ENCODE results near the gene SDHAF1. TPM values are rescaled to one million over a fixed set of nuclear protein-coding genes. Genes with fewer than 3 reads are reported as not detected.

The SDHAF1 gene, protein sequence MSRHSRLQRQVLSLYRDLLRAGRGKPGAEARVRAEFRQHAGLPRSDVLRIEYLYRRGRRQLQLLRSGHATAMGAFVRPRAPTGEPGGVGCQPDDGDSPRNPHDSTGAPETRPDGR
- 10 to 100 TPM; 30.3 to 83.8 (median 55.4) TPM for total RNA-seq

DNA sequence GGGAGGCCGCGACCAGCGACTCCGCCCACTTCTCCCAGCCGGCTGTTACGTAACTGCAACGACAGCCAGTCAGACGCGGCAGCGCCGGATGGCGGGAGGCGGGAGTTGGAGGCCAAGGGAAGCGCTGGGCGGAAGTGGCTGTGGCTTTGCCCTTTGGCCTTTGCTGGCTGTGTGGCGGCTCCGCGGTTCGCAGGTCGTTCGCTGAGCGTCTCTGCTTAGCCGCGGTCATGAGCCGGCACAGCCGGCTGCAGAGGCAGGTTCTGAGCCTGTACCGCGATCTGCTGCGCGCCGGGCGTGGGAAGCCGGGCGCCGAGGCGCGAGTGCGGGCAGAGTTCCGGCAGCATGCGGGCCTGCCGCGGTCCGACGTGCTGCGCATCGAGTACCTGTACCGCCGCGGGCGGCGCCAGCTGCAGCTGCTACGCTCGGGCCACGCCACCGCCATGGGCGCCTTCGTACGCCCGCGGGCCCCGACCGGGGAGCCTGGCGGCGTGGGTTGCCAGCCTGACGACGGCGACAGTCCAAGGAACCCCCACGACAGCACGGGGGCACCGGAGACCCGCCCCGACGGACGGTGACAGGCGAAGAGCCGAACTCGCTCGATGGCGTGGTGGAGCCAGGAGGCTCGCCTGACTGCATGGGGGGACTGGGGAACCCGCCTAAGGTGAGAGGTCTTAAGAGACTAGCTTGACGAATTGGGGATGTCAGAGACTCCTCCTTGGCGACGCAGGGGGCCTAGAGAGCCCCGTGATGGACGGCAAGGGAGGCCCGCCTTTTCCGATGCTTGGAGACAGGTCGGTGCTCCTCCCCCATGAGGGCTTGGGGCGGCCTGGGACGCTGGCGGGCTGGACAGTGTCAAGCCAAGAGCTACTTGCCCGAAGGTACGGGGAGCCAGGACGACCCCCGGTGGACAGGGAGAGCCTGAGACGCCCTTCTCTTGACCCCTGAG lies at the start of gene SDHAF1:
TSS of gene SDHAF1 (plus strand) at position 141 of the 946 bp plus-strand sequence. CDS start at position 228, 87 bp downstream.
- Histone ChIP-seq H3K27me3 (no peaks in the 10 kb centered on the region), H3K4me3 (peak within 1 kb of the TSS; percentile 72 to 84 (median 80)), H3K4me1 (peaks cover 20 to 35% (median 33%) of the 10 kb centered on the region in 4 donors), H3K36me3 (no peaks in the 10 kb centered on the region), H3K27ac (peak within 1 kb of the TSS; percentile 88 to 92 (median 90)), H3K9me3 (no peaks in the 10 kb centered on the region)
- peak; percentile 98 for DNase-seq
- WGBS, 2 donors (ENCODE audit: low coverage in 1 of 2) = 0% methylated on average over 43 of the region's 97 CpGs; no CpG with 5 or more reads in 1 of the 2 donors
- in situ Hi-C loops (cut with MboI; ENCODE audit: low pct_ligation_motif_present in 1 of 4, low pct_unique_long_range_greater_than_20kb in 1 of 4, low sequenced_read_pairs in 3 of 4) = no loop called here
- intact Hi-C loops (cut with DNase I; ENCODE audit: low total_unique reads) = loop anchor here (5.0 kb wide), 1 partner anchor 57 kb away; the partner anchor contains the start of genes THAP8 and WDR62
- TF ChIP-seq CTCF (IDR thresholded peaks at IDR 0.05) = no peak
- TF ChIP-seq POLR2A (IDR thresholded peaks at IDR 0.05) = peak; percentile 88
- peak; percentile 86 to 95 (median 92) for TF ChIP-seq POLR2AphosphoS5 (IDR thresholded peaks at IDR 0.05)
- no peak for TF ChIP-seq EP300 (IDR thresholded peaks at IDR 0.05; ENCODE audit: low read depth)

DNA sequence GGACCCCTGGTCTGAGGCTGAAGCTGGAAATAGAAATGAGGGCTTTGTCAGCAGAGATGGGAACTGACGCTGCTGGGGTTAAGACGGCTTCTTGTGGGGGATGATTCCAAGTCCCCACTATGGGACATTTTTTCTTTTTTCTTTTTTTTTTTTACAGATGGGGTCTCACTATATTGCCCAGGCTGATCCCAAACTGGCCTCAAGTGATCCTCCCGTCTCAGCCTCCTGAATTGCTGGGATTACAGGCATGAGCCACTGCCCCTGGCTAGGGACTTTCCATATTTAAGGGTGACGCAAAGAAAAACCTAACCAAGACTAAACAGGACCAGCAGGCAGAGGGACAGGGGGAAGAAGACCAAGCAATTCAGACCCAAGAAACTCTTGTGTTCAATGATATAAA lies 48.8 kb upstream of the SDHAF1 start:
- Histone ChIP-seq H3K27me3 (no peaks in the 10 kb centered on the region), H3K36me3 (no peaks in the 10 kb centered on the region), H3K4me1 (no peaks in the 10 kb centered on the region), H3K9me3 (no peaks in the 10 kb centered on the region), H3K27ac (no peak overlapping the region), H3K4me3 (no peak overlapping the region)
- WGBS, 2 donors (ENCODE audit: low coverage in 1 of 2) = 72 to 81% methylated on average over 4 of the region's 4 CpGs
- in situ Hi-C loops (cut with MboI; ENCODE audit: low pct_ligation_motif_present in 1 of 4, low pct_unique_long_range_greater_than_20kb in 1 of 4, low sequenced_read_pairs in 3 of 4) = no loop called here
- intact Hi-C loops (cut with DNase I; ENCODE audit: low total_unique reads) = no loop called here
- TF ChIP-seq POLR2A (IDR thresholded peaks at IDR 0.05) = no peak
- no peak for TF ChIP-seq POLR2AphosphoS5 (IDR thresholded peaks at IDR 0.05)
- no peak for TF ChIP-seq EP300 (IDR thresholded peaks at IDR 0.05; ENCODE audit: low read depth)
- no peak for TF ChIP-seq CTCF (IDR thresholded peaks at IDR 0.05)
- no peak for DNase-seq

- intact Hi-C loops (cut with DNase I; ENCODE audit: low total_unique reads) (no loop called here), in situ Hi-C loops (cut with MboI; ENCODE audit: low pct_ligation_motif_present in 1 of 4, low pct_unique_long_range_greater_than_20kb in 1 of 4, low sequenced_read_pairs in 3 of 4) (no loop called here)
- Histone ChIP-seq H3K27me3 (no peaks in the 10 kb centered on the region), H3K4me1 (peaks cover 0 to 8% (median 0%) of the 10 kb centered on the region in 4 donors), H3K4me3 (no peak overlapping the region), H3K27ac (no peak overlapping the region), H3K9me3 (no peaks in the 10 kb centered on the region), H3K36me3 (no peaks in the 10 kb centered on the region)
- WGBS, 2 donors (ENCODE audit: low coverage in 1 of 2) = 0 to 33% methylated on average over 1 to 2 of the region's 2 CpGs
- TF ChIP-seq EP300 (IDR thresholded peaks at IDR 0.05; ENCODE audit: low read depth) = no peak
- TF ChIP-seq CTCF (IDR thresholded peaks at IDR 0.05) = no peak
- no peak for TF ChIP-seq POLR2AphosphoS5 (IDR thresholded peaks at IDR 0.05)
- no peak for TF ChIP-seq POLR2A (IDR thresholded peaks at IDR 0.05)
- no peak for DNase-seq
Measured at GRCh38 chr19:35949131-35949530, 45.9 kb upstream of the SDHAF1 start.
